ENCODE data around the gene COPA. TPM values are rescaled to one million over a fixed set of nuclear protein-coding genes. Genes with fewer than 3 reads are reported as not detected.

COPA gene
- total RNA-seq (2013; cell fraction: nucleolus; rRNA removed): 126 and 149 TPM in 2 replicates
- total RNA-seq (2014; rRNA removed) (125 and 127 TPM in 2 replicates), total RNA-seq (2014; rRNA removed; fragmentation: Illumina TruSeq; extraction: Trizol) (91.6 and 98.3 TPM in 2 replicates), total RNA-seq (2021) (119 and 125 TPM in 2 replicates), polyA plus RNA-seq (2011; rRNA removed) (168 and 180 TPM in 2 replicates), polyA plus RNA-seq (2014; fragmentation: Illumina TruSeq; extraction: Trizol) (142 and 184 TPM in 2 replicates), polyA plus RNA-seq (2014; fragmentation: Nextera tagmentation; extraction: Ambion mirVana) (10 to 100 TPM; 53.7 to 70.6 TPM), polyA plus RNA-seq (2014; rRNA removed) (93.8 and 108 TPM in 2 replicates), polyA plus RNA-seq (2016; fragmentation: Nextera tagmentation; extraction: Ambion mirVana) (100 to 1,000 TPM; 163 to 169 TPM), polyA minus RNA-seq (2011; rRNA and poly(A)+ RNA removed) (281 and 355 TPM in 2 replicates), Bru-seq, nascent RNA (percentile 97 among the genes with signal in this experiment), BruChase-seq, experiment 1, labeled RNA remaining after a 6-hour chase (percentile 98 among the genes with signal in this experiment), BruChase-seq, experiment 2, labeled RNA remaining after a 2-hour chase (percentile 98 among the genes with signal in this experiment)
- 118 TPM for polyA plus RNA-seq (2011; ENCODE audit: low read depth)
- 158 and 160 TPM in 2 replicates for polyA plus RNA-seq (2011; cell fraction: cytosol; rRNA removed)
- polyA plus RNA-seq (2011; cell fraction: nucleus; rRNA removed): 91.3 and 92.3 TPM in 2 replicates
- 108 and 110 TPM in 2 replicates for polyA plus RNA-seq (2012)
- 82.9 and 103 TPM in 2 replicates for polyA minus RNA-seq (2011; cell fraction: cytosol; rRNA and poly(A)+ RNA removed)
- 63.6 and 72.9 TPM in 2 replicates for polyA minus RNA-seq (2011; cell fraction: nucleus; rRNA and poly(A)+ RNA removed)
- long read RNA-seq, experiment 1, full-length matches to known transcripts: 19 of 37 reads
- long read RNA-seq, experiment 1, partial matches to known transcripts: 10 of 37 reads
- long read RNA-seq, experiment 1, other reads (novel, unspliced or antisense): 8 of 37 reads
- long read RNA-seq, experiment 2, full-length matches to known transcripts: 12 of 509 reads
- long read RNA-seq, experiment 2, partial matches to known transcripts: 476 of 509 reads
- long read RNA-seq, experiment 2, other reads (novel, unspliced or antisense): 21 of 509 reads

- Histone ChIP-seq H3K36me3 (ENCODE audit: control insufficient read depth in 2 of 2, insufficient read depth in 2 of 2, low read length in 1 of 2) (peaks cover 0 to 14% of the 10 kb centered on the region in 2 experiments; a peak in 3 of 4 replicates), H3K27ac (ENCODE audit: control insufficient read depth, insufficient read depth) (peak within 1 kb of the TSS; percentile 97), H3K4me2 (ENCODE audit: control insufficient read depth, insufficient read depth) (peak within 1 kb of the TSS; percentile 80), H3K79me2 (ENCODE audit: control insufficient read depth, insufficient read depth, low read length) (peaks cover 86% of the 10 kb centered on the region), H3K27me3 (replicated peaks in 1 of 2; ENCODE audit: control insufficient read depth in 2 of 2, insufficient read depth in 2 of 2, low read length in 1 of 2) (no peaks in the 10 kb centered on the region), H2AFZ (ENCODE audit: control insufficient read depth, low read depth, low read length) (peak within 1 kb of the TSS; percentile 62), H4K20me1 (ENCODE audit: control insufficient read depth, insufficient read depth) (no peaks in the 10 kb centered on the region), H3K4me3 (peak within 1 kb of the TSS; percentile 96), H3K4me1 (ENCODE audit: control insufficient read depth, insufficient read depth, low read length) (peaks cover 23% of the 10 kb centered on the region), H3K9me3 (replicated peaks; ENCODE audit: control insufficient read depth, insufficient read depth, low read length) (no peaks in the 10 kb centered on the region), H3K9ac (ENCODE audit: control insufficient read depth, insufficient read depth, low read length) (peak within 1 kb of the TSS; percentile 92)
- under 1% methylated on average over 55 of the region's 58 CpGs for WGBS (ENCODE audit: insufficient coverage, insufficient replicate concordance, low lambda C conversion rate, missing lambda C conversion rate)
- no TSS peak for BruUV-seq (replicated peaks)
- ChIA-PET RAD21 (ENCODE audit: unreplicated experiment) (no interaction called here), POLR2A (interaction anchor here (0.7 to 4.8 kb wide), 3 partner anchors 9 to 645 kb away, joined by 5 to 25 read pairs (median 5); no protein-coding TSS in a partner anchor), CTCF (interaction anchor here (0.7 to 2.9 kb wide), 3 partner anchors 33 to 79 kb away, joined by 4 to 11 read pairs (median 4); no protein-coding TSS in a partner anchor), SMC1A (ENCODE audit: uncharacterized antibody, unreplicated experiment) (interaction anchor here (0.6 to 1.7 kb wide), 4 partner anchors 13 to 139 kb away, joined by 3 to 5 read pairs (median 4); partner anchors contain the start of gene DCAF8)
- intact Hi-C loops (cut with micrococcal nuclease; ENCODE audit: unreplicated experiment): loop anchor here (5.0 kb wide), 1 partner anchor 264 kb away; no protein-coding TSS in a partner anchor
- in situ Hi-C loops (cut with MboI): loop anchor here (25.0 kb wide), 1 partner anchor 1306 kb away; no protein-coding TSS in a partner anchor
- FAIRE-seq (peak; percentile 82), ATAC-seq (peak; percentile 90), DNase-seq (ENCODE audit: low read depth, low spot score) (peak; percentile 75)
- TF ChIP-seq SRF (IDR thresholded peaks at IDR 0.05; ENCODE audit: low read depth in 2 of 2, low read length in 2 of 2) (0 out of 4 replicates have a peak, but pooled peaks of 1 of the 2 experiments have one; percentile 36), HDAC2 (IDR thresholded peaks at IDR 0.05) (no peak), JUNB (IDR thresholded peaks at IDR 0.05) (no peak), MEF2B (IDR thresholded peaks at IDR 0.05; ENCODE audit: partially characterized antibody, poor library complexity, severe bottlenecking) (no peak), LARP7 (IDR thresholded peaks at IDR 0.05) (peak; percentile 69), HSF1 (IDR thresholded peaks at IDR 0.05; ENCODE audit: low read depth, low read length) (peak; percentile 4; the same call in 1 of the 2 replicates), BRCA1 (IDR thresholded peaks at IDR 0.05; ENCODE audit: low read depth, low read length) (no peak), EGR1 (IDR thresholded peaks at IDR 0.05; ENCODE audit: borderline replicate concordance in 1 of 2, low read depth in 2 of 2, low read length in 2 of 2) (peak in 1 of 2 experiments; percentile 35; a peak in 1 of 3 replicates), NFIC (IDR thresholded peaks at IDR 0.05; ENCODE audit: low read depth, low read length) (peak; percentile 12; the same call in 1 of the 2 replicates), SPI1 (IDR thresholded peaks at IDR 0.05; ENCODE audit: borderline replicate concordance, insufficient read depth, low read depth, low read length) (peak; percentile 57), HDGF (IDR thresholded peaks at IDR 0.05) (peak; percentile 82; the same call in 1 of the 2 replicates), GATAD2B (conservative IDR thresholded peaks at IDR 0.05; ENCODE audit: low read depth) (0 out of 2 replicates have a peak, but pooled peaks have one; percentile 59)
- TF ChIP-seq, protein P1, sequence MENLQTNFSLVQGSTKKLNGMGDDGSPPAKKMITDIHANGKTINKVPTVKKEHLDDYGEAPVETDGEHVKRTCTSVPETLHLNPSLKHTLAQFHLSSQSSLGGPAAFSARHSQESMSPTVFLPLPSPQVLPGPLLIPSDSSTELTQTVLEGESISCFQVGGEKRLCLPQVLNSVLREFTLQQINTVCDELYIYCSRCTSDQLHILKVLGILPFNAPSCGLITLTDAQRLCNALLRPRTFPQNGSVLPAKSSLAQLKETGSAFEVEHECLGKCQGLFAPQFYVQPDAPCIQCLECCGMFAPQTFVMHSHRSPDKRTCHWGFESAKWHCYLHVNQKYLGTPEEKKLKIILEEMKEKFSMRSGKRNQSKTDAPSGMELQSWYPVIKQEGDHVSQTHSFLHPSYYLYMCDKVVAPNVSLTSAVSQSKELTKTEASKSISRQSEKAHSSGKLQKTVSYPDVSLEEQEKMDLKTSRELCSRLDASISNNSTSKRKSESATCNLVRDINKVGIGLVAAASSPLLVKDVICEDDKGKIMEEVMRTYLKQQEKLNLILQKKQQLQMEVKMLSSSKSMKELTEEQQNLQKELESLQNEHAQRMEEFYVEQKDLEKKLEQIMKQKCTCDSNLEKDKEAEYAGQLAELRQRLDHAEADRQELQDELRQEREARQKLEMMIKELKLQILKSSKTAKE (IDR thresholded peaks at IDR 0.05; ENCODE audit: low read depth, poor library complexity, severe bottlenecking): peak; percentile 46
Observed at GRCh38 chr1:160342953-160343869, at the start of gene COPA, which contains the start of gene NCSTN. COPA (minus strand) TSS chr1:160343250; CDS start chr1:160343170, 80 bp downstream. NCSTN (plus strand) TSS chr1:160343383; CDS start chr1:160343397, 14 bp downstream.

Data from GM12878 (cell line).